ENCODE results near the gene RBBP6.

Gene RBBP6

DNA sequence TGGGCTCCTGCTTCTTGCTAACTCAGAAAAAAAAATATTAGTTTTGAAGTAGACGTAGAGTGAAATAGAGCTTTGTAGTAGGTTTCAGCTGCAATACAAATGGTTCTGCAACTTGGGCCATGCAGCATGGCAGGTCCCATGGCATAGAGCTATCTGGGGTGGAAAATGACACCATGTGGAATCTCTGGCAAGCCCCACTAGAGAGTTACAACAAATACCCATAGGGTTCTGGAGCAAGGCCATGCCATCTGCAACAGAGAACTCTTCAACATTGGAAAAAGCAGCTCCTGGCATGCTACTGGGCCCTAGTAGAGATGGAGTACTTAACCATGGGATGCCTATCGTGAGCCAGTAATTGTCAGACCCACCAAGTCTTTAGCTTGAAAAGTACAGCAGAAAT, 25.3 kb upstream of the RBBP6 start:
- DNase-seq (ENCODE audit: insufficient read length, low spot score) (no peak), FAIRE-seq (no peak)
- no peak for TF ChIP-seq POLR2A (IDR thresholded peaks at IDR 0.05; ENCODE audit: low read depth, low read length)

DNA sequence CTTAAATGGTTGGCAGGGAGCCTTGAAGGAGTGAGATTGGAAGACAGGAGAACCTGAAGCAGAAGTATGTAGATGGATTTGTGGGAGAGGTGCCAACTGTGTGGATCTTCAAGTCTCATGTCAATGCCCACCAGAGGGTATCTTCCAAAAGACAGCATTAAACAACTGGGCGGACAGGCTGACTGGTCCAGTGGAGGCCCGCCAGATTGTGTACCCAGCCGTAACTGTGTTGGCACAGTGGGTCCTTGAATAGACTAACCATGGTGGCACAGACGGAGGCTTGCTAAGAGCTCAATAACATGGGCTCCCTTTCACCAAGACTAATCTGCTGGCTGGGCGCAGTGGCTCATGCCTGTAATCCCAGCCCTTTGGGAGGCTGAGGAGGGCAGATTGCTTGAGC, 24.2 kb upstream of the RBBP6 start:
- DNase-seq (ENCODE audit: insufficient read length, low spot score) (no peak), FAIRE-seq (no peak)
- TF ChIP-seq POLR2A (IDR thresholded peaks at IDR 0.05; ENCODE audit: low read depth, low read length): no peak

DNA sequence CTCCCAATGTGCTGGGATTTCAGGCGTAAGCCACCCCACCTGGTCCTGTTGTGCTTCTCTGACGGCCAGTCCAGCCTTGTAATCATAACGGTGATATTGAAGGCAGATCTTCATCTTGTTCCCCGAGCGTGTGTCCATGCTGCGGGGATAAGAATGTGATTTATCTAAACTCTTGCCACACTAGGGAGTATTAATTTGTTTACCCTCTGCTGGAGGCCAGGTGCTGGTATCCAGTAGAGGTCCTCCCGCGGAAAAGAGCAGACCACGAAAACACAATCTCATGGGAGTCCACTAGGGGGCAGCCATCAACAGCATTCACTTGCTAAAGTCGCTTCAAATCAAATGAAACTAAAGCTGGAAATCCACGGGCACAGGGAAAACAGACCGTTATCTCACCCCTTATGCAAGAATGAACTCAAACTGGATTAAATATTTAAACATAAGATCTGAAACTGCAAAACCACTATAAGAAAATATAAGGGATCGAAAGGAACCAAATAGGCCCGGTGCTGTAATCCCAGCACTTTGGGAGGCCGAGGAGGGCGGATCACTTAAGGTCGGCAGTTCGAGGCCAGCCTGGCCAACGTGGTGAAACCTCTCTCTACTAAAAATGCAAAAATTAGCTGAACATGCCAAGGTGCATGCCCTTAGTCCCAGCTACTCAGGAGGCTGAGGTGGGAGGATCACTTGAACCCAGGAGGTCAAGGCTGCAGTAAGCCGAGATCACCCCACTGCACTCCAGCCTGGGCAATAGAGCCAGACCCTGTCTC, 22.3 kb upstream of the RBBP6 start:
- peak; percentile 76 for FAIRE-seq
- no peak for TF ChIP-seq POLR2A (IDR thresholded peaks at IDR 0.05; ENCODE audit: low read depth, low read length)
- peak; percentile 58 for DNase-seq (ENCODE audit: insufficient read length, low spot score)

DNA sequence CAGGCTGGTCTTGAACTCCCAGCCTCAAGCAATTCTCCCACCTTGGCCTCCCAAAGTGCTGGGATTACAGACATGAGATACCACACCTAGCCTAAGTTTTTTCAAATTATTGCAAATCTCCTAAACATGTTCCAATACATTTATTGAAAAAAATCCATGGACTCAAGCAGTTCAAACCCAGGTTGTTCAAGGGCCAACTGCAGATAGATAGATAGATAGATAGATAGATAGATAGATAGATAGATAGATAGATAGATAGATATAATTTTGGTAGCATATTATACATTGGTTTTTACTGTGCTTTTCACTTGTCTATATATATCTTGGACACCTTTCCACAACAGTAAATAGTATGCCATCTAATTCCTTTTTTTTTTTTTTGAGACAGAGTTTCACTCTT, 20.9 kb upstream of the RBBP6 start:
- no peak for DNase-seq (ENCODE audit: insufficient read length, low spot score)
- no peak for TF ChIP-seq POLR2A (IDR thresholded peaks at IDR 0.05; ENCODE audit: low read depth, low read length)
- no peak for FAIRE-seq

DNA sequence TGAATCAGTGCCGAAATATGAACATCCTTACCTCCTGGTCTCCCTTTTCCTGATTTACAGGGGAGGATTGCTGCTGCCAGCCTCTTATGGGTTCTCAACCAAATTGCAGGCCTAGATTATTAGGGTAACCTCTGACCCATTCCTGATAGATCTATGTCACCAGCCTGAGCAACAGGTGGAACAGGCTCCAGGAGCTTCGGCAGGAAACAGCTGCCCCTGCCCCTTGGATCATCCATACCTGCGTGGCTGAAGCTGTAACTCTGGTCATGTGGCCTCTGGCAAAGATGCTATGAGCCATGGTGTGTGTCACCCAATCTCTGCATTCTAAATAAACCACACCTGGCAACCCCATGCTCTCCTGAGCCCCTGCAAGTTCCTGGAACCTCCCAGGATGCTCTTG, 18.4 kb upstream of the RBBP6 start:
- no peak for TF ChIP-seq POLR2A (IDR thresholded peaks at IDR 0.05; ENCODE audit: low read depth, low read length)
- DNase-seq (ENCODE audit: insufficient read length, low spot score) (no peak), FAIRE-seq (no peak)

DNA sequence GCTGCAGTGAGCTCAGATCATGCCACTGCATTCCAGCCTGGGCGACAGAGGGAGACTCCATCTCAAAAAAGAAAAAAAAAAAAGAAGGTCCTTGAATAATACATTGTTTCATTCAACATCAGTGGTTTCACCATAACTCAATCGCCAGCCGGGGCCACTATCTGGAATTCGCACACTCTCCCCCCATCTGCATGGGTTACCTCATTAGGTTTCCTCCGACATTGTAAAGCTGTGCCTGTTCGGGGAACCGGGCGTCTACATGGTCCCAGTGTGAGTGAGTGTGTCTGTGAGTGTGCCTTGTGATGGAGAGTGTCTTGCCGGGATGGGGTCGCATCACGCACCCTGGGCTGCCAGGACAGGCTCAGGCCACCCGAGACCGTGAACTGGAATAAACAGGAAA, 16.6 kb upstream of the RBBP6 start:
- FAIRE-seq: no peak
- no peak for DNase-seq (ENCODE audit: insufficient read length, low spot score)
- TF ChIP-seq POLR2A (IDR thresholded peaks at IDR 0.05; ENCODE audit: low read depth, low read length): no peak

DNA sequence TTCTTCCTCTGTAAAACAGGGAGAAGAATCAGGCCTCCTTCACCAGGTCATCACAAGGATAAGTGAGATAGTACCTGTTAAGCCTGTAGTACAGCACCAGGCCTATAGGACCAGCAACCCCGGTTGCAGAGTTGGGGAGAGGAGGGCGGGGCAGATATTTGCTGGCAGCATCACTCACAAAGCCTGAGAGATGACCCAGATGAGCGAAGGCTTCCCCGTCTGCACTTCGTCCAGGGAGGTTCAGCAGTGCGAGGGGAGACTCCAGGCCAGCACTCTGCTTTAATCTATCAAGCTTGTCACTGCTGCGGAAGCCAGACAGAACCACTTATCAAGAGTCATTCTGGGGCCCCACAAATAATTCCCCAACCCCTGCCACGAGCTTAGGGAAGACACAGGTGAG, 15.8 kb upstream of the RBBP6 start:
- FAIRE-seq (no peak), DNase-seq (ENCODE audit: insufficient read length, low spot score) (no peak)
- no peak for TF ChIP-seq POLR2A (IDR thresholded peaks at IDR 0.05; ENCODE audit: low read depth, low read length)

DNA sequence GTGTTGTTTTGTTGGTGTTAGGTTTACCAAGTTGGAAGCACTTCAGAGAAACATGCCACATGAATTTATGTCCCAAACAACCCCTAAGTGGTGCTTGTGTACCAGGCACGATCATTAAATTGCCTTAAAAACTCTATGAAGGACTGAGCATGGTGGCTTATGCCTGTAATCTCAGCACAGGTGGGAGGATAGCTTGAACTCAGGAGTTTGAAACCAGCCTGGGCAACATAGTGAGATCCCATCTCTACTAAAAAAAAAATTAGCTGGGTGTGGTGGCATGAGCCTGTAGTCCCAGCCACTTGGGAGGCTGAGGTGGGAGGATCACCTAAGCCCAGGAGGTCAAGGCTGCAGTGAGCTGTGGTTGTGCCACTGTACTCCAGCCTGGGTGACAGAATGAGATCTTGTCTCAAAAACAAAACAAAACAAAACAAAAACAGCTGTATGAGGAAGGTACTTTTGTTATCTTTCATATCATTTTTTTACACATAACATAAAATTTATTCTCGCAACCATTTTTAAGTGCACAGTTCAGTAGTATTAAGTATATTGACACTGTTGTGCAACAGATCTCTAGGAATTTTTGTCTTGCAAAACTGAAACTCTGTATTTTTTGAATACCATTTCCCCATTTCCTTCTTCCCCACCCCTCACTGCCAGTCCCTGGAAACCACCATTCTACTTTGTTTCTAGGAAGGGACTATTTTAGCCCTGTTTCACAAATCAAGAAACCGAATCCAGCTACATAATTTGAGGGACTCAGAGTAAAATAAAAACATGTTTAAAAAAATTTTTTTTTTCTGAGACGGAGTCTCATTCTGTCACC, 14.3 kb upstream of the RBBP6 start:
- DNase-seq (ENCODE audit: insufficient read length, low spot score) (no peak), FAIRE-seq (no peak)
- no peak for TF ChIP-seq POLR2A (IDR thresholded peaks at IDR 0.05; ENCODE audit: low read depth, low read length)

DNA sequence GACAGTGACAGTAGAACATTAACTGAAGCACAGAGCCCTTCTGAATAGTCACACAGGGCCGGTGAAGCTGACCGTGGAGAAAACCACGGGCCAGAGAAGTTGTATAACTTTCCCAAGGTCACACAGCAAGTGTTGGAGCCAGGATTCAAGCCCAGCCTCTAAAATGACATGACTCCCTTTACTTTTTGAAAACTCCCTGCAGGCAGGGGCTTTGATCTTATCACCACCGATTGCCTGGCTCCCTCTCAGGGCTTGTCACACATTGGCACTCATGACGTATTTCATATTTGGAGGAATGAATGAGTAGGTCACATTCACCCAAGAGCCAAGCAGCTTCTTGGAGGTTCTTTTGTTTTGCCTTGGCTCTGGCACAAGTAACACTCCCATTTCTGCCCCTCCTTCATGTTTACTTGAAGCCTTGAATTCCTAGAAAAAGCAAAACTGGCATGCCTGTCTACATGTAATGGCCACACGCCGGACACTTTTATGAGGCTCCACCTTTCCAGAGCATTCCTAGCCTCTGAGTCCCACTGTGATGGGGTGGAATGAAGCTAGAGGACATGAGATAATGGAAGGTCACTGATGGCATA, 13.3 kb upstream of the RBBP6 start:
- FAIRE-seq: no peak
- no peak for TF ChIP-seq POLR2A (IDR thresholded peaks at IDR 0.05; ENCODE audit: low read depth, low read length)
- no peak for DNase-seq (ENCODE audit: insufficient read length, low spot score)

DNA sequence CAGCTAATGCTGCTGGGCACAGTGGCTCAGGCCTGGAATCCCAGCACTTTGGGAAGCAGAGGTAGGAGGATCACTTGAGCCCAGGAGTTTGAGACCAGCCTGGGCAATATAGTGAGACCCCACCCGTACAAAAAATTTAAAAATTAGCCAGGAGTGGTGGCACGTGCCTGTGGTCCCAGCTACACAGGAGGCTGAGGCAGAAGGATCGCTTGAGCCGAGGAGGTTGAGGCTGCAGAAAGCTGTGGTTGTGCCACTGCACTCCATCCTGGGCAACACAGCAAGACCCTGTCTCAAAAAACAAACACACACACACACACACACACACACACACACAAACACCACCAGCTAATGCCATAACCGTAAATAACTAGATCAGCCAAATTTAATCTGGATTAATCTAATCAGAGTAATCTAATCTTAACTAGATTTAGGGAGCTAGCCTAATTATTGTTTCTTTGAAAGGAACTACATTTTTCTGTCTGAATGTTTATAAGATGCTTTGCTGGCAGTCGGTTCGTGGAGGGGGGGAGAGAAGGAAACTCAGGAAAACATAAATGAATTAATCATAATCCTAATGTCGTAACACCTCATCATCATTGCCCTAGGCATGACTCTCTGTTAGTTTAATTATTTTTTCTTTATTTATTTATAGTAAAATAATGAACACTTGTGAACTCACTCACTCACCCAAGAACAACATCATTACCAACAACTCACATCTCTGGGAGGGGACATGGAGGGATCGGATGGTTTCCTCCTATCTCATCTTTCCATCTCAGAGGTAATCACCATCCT, 12.5 kb upstream of the RBBP6 start:
- FAIRE-seq: no peak
- TF ChIP-seq POLR2A (IDR thresholded peaks at IDR 0.05; ENCODE audit: low read depth, low read length): no peak
- no peak for DNase-seq (ENCODE audit: insufficient read length, low spot score)

DNA sequence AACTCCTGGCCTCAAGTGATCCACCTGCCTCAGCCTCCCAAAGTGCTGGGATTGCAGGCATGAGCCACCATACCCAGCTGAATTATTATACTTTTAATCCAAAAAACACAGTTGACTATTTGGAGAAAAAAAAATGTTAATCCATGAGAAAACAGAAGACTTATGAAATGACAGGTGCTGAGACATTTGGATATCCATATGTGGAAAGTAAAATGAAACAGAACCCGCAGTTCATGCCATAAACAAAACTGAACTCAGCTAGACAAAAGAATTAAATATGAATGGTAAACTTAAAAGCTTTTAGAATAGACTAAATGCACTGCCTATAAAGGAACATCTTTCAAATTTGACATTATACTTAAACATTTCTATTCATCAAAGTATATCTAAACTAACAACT, 8.2 kb upstream of the RBBP6 start:
- DNase-seq (ENCODE audit: insufficient read length, low spot score): no peak
- no peak for FAIRE-seq
- TF ChIP-seq POLR2A (IDR thresholded peaks at IDR 0.05; ENCODE audit: low read depth, low read length): no peak

DNA sequence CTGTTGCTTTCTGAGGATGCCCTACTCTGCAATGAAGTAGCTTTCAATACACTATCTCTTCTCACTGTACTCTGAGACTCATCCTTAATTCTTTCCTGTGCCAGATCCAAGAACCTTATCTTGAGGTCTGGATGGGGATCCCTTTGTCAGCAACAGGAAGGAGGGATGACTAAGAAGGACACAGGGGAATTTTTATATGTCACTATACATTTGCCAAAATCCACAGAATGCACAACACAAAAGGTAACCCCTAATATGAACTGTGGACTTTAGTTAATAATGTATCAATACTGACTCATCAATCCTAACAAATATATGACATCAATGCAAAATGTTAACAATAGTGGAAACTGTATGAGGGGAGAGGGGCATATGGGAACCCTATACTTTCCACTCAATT, 4.7 kb upstream of the RBBP6 start:
- no peak for FAIRE-seq
- DNase-seq (ENCODE audit: insufficient read length, low spot score): no peak
- TF ChIP-seq POLR2A (IDR thresholded peaks at IDR 0.05; ENCODE audit: low read depth, low read length): no peak

DNA sequence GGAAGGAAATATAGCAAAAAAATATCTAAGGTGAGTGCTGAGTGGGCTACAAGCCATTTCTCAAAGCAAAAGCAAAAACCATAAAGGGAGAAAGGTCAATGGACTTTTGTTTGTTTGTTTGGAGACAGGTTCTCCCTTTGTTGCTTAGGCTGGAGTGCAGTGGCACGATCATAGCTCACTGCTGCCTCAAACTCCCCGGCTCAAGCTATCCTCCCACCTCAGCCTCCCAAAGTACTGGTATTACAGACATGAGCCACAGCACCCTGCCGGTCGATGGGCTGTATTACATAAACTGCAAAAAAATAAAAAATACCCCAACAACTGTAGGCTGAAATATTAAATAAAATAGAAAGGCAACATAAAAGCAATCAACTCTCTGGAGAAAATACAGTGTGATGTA, 3.5 kb upstream of the RBBP6 start:
- FAIRE-seq (no peak), DNase-seq (ENCODE audit: insufficient read length, low spot score) (no peak)
- no peak for TF ChIP-seq POLR2A (IDR thresholded peaks at IDR 0.05; ENCODE audit: low read depth, low read length)

DNA sequence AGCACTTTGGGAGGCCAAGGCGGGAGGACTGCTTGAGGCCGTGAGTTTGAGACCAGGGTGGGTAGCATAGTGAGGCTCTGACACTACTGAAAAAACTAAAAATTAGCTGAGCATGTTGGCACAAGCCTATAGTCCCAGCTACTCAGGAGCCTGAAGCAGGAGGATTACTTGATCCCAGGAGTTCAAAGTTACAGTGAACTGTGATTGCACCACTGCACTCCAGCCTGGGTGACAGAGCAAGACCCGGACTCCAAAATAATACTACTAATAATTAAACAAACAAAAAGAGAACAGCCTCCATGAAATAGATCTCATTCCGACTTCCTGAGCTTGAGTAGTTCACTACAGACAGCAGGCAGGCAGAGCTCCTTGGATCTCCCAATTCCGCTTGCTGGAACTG, 2.7 kb upstream of the RBBP6 start:
- no peak for DNase-seq (ENCODE audit: insufficient read length, low spot score)
- no peak for FAIRE-seq
- TF ChIP-seq POLR2A (IDR thresholded peaks at IDR 0.05; ENCODE audit: low read depth, low read length): no peak

Measured in H54 (cell line).